ENCODE measurements around the gene TJAP1.

DNA sequence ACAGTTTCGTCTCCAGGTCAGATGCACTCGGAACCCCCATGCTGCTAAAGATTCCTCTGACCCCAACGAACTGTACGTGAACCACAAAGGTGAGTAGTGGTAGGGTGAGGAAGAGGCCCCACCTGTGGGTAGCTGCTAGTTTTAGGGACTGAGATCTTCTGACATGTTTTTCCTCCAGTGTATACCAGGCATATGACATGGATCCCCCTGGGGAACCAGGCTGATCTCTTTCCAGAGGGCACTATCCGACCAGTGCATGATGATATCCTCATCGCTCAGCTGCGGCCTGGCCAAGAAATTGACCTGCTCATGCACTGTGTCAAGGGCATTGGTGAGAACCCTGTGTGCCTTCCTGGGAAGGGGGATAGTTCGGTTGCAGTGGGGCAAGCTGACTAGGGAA lies 42.7 kb downstream of the TJAP1 start:
- TF ChIP-seq CTCF (IDR thresholded peaks at IDR 0.05; ENCODE audit: low read depth, low read length) (no peak), EZH2phosphoT487 (IDR thresholded peaks at IDR 0.05; ENCODE audit: low read depth) (no peak)
